Measurements from ENCODE around the gene ADA.

Gene ADA

GRCh38 chr20:44579313-44580081, 72.0 kb downstream of the ADA start:
- DNase-seq, result no peak
- ATAC-seq, result no peak

GRCh38 chr20:44576297-44576696, 75.2 kb downstream of the ADA start:
- ATAC-seq (peak; percentile 70), DNase-seq (peak; percentile 27)

- ATAC-seq, result no peak
- no peak for DNase-seq
Measured at GRCh38 chr20:44574372-44574771, 77.1 kb downstream of the ADA start.

- DNase-seq (no peak), ATAC-seq (no peak)
Measured at GRCh38 chr20:44573501-44573869, 78.0 kb downstream of the ADA start.

GRCh38 chr20:44572551-44573500, 78.7 kb downstream of the ADA start:
- ATAC-seq, result no peak
- no peak for DNase-seq

- DNase-seq (no peak), ATAC-seq (no peak)
Measured at GRCh38 chr20:44571362-44571988, 80.0 kb downstream of the ADA start.

GRCh38 chr20:44570367-44570766, 81.1 kb downstream of the ADA start:
- ATAC-seq (no peak), DNase-seq (no peak)

All from stimulated activated naive CD8-positive, alpha-beta T cell treated with anti-CD3 and anti-CD28 coated beads, Interleukin-15, Interleukin-2, amounts not matched to agents 100 U/mL and 50 U/mL, for 24 hours (primary cell).